Stimulated activated naive CD8-positive, alpha-beta T cell treated with anti-CD3 and anti-CD28 coated beads, Interleukin-15, Interleukin-2, amounts not matched to agents 100 U/mL and 50 U/mL, for 24 hours (primary cell): Measurements from ENCODE around the gene ALOX5.
"Not testable (repeated sequence)": the region's sequence is repeated elsewhere in the genome, so short reads cannot be mapped to it uniquely, and the experiment has no call there.

ENCODE experiments used
- ATAC-seq: fragments of 150-1000 bp; cut with Tn5 transposase; one replicate; pipeline ENCODE4 v1.10.0; 2021
- DNase-seq: peaks from one replicate; pipeline ENCODE4 v3.0.0; 2021

ALOX5 gene

DNA sequence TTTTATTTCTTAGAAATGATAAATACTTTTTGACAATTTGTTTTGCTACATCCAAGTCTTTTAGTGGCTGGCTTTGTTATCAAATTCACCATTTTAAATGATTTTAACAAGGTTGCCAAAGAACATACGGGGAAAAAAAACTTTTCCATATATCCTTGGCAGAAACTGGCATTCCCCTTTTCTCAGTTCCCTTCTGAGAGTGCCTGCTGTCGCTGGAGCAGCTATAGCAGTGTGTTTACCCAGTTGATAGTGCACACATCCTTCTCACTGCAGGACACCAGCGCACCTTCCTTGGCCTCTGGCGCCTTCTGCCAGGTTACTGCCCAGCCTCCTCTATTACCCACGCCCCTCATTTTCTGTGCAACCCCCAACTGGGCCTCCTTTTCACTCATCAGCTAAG is 94.1 kb downstream of the ALOX5 start:
- no peak for DNase-seq
- no peak for ATAC-seq

GRCh38 chr10:45470098-45471012 is 96.3 kb downstream of the ALOX5 start:
- DNase-seq: peak; percentile 52
- ATAC-seq: peak; percentile 45

- DNase-seq (no peak), ATAC-seq (no peak)
Observed at GRCh38 chr10:45471059-45471458, 97.0 kb downstream of the ALOX5 start.

GRCh38 chr10:45471531-45472310 is 97.7 kb downstream of the ALOX5 start:
- no peak for DNase-seq
- no peak for ATAC-seq

DNA sequence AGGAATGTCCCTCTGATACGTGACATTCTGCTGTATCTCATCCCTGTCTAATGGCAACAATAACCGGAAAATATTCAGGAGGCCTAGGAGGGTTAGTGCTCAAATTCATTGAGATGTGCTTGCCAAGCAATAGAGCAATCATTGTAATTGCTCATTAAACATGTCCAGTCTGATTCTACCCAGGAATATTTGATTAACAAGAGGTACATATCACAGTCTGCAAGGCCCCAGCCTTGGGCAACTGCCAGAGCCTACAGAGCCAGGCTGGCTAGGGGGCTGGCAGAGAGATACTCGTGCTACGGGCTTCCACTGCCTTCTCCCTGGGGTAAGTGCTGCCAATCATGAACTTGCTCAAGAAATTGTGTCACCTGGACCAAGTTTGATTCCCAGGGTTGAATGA is 99.1 kb downstream of the ALOX5 start:
- ATAC-seq (no peak), DNase-seq (no peak)

- DNase-seq: no peak
- ATAC-seq: no peak
Observed at GRCh38 chr10:45476559-45476958, 102.5 kb downstream of the ALOX5 start.

DNA sequence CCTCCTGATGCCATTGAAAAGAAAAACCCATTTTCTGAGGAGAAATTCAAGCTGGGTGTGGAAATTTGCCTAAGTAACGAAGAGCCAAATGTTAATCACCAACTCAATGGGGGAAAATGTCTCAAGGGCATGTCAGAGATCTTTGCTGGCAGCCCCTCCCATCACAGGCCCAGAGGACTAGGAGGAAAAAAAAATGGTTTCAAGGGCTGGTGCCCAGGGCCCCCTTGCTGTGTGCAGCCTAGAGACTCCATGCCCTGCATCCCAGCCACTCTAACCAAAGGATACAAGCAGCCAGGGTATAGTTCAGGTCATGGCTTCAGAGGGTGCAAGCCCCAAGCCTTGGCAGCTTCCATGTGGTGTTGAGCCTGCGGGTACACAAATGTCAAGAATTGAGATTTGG is 106.3 kb downstream of the ALOX5 start:
- ATAC-seq: no peak
- no peak for DNase-seq

DNA sequence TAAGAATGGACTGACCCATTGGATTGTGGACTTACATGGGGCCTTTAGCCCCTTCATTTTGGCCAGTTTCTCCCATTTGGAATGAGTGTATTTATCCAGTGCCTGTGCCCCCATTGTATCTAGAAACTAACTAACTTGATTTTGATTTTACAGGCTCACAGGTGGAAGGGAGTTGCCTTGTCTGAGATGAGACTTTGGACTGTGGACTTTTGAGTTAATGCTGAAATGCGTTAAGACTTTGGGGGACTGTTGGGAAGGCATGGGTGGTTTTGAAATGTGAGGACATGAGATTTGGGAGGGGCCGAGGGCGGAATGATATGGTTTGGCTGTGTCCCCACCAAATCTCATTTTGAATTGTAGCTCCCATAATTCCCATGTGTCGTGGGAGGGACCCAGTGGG is 107.1 kb downstream of the ALOX5 start:
- DNase-seq, ATAC-seq: not testable (repeated sequence)

DNA sequence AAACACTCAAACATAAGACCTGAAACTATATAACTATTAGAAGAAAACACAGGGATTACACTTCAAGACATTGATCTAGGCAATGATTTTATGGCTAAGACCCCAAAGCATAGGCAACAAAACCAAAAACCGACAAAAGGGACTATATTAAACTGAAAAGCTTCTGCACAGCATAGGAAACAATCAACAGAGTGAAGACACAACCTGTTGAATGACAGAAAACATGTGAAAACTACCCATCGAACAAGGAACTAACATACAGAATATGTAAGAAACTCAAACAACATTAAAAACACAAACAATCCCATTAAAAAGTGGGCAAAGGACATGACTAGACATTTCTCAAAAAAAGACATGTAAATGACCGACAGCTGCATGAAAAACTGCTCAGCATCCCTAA is 109.0 kb downstream of the ALOX5 start:
- DNase-seq (no peak), ATAC-seq (no peak)

DNA sequence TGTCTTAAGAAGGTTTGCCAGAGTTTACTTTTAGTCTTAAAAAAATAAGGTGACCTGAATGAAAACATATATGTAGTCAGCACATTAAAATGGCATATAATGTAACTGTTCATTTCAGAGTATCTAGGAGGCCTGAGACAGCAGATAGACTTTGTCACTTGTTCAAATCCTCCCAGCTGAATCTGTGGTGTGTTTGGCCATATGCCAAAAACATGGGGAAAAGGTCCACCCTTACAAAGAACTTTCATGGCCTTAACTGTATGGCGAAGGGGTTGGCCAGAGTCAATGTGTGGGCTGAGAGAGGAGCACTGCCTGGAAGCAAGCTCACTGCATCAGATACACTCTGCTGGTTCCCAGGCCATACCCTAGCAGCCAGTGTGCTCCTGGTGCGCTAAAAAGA is 113.7 kb downstream of the ALOX5 start:
- no peak for DNase-seq
- no peak for ATAC-seq

DNA sequence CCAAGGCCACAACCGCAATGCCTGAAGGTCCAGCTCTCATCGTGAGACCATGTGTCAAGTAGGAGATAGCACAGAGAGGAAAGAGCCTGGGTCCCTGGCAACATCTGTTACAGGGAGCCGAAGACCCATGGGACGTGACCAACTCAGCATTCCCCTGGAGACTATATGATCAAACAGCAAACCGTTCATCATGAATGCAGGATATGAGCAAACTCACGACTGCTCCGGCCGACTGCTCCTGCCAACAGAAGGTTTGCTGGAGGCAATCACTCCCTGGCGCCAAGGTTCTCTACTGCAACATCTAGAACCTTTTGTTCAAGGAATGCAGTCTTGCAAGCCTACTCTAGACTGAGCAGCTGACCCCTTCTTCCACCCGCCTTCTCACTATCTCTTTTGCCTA is 114.3 kb downstream of the ALOX5 start:
- no peak for ATAC-seq
- DNase-seq: no peak

GRCh38 chr10:45490277-45490676 is 116.3 kb downstream of the ALOX5 start:
- no peak for DNase-seq
- no peak for ATAC-seq

DNA sequence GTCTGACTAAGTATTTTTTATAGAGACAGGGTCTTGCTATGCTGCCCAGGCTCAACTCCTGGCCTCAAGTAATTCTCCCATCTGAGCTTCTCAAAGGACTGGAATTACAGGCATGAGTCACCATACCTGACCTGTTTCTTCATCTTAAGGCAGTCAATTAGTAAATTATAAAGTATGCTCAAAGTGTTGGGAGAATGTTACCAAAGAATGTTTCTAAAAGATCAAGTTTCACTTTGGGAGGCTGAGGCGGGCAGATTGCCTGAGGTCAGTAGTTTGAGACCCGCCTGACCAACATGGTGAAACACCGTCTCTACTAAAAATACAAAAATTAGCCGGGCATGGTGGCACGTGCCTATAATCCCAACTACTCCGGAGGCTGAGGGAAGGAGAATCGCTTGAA is 117.0 kb downstream of the ALOX5 start:
- DNase-seq: no peak
- no peak for ATAC-seq
